Measurements from ENCODE around the gene ILF2. TPM values are rescaled to one million over a fixed set of nuclear protein-coding genes. Genes with fewer than 3 reads are reported as not detected.

The ILF2 gene
- total and polyA plus RNA-seq, 2 of the 13 experiments (the other 11 are each of a cell fraction or from before 2014, with no cell fraction given): 292 to 366 TPM

DNA sequence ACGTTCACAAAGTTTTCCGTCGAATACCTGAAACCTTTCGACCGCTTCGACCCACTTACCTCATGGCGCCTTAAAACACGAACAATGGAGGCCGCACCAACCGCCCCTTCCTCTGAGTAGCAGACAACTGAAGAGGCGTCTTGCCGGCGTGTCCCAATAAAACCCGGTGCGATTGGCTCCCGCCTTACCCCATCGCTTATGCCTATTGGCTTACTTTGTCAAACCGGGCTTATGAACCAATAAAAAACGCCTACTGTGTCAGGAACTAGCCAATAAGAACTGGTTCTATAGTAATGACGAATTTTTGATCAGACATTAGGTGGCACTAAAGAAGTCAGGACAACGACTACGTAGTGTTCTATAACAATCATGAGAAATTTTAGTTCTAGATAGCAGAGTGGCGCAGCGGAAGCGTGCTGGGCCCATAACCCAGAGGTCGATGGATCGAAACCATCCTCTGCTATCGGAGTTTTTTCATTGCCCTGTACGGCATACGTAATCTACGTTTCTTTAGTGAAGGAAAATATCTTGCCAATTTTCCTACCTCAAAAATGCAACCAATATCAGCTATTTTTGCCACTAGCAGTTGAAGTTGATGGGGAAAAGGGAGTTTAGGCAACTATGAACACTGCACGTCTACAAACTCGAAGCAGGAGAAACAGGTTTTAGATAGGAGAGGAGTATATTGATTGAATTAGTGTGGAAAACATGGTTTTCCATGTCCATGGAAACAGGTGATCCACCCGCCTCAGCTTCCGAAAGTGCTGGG lies at the start of gene ILF2 (continued):
- TF ChIP-seq, protein P1, sequence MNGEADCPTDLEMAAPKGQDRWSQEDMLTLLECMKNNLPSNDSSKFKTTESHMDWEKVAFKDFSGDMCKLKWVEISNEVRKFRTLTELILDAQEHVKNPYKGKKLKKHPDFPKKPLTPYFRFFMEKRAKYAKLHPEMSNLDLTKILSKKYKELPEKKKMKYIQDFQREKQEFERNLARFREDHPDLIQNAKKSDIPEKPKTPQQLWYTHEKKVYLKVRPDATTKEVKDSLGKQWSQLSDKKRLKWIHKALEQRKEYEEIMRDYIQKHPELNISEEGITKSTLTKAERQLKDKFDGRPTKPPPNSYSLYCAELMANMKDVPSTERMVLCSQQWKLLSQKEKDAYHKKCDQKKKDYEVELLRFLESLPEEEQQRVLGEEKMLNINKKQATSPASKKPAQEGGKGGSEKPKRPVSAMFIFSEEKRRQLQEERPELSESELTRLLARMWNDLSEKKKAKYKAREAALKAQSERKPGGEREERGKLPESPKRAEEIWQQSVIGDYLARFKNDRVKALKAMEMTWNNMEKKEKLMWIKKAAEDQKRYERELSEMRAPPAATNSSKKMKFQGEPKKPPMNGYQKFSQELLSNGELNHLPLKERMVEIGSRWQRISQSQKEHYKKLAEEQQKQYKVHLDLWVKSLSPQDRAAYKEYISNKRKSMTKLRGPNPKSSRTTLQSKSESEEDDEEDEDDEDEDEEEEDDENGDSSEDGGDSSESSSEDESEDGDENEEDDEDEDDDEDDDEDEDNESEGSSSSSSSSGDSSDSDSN (CRISPR knock-in tag; IDR thresholded peaks at IDR 0.05): no peak
- 0 out of 2 replicates have a peak, but pooled peaks have one; percentile 21 for TF ChIP-seq SOX13 (IDR thresholded peaks at IDR 0.05)
- TF ChIP-seq SOX13 (CRISPR knock-in tag; conservative IDR thresholded peaks at IDR 0.05 in 1 of 2, IDR thresholded peaks at IDR 0.05 in 1 of 2): peak in 1 of 2 experiments; percentile 3; a peak in 1 of 4 replicates
- TF ChIP-seq, protein P2, sequence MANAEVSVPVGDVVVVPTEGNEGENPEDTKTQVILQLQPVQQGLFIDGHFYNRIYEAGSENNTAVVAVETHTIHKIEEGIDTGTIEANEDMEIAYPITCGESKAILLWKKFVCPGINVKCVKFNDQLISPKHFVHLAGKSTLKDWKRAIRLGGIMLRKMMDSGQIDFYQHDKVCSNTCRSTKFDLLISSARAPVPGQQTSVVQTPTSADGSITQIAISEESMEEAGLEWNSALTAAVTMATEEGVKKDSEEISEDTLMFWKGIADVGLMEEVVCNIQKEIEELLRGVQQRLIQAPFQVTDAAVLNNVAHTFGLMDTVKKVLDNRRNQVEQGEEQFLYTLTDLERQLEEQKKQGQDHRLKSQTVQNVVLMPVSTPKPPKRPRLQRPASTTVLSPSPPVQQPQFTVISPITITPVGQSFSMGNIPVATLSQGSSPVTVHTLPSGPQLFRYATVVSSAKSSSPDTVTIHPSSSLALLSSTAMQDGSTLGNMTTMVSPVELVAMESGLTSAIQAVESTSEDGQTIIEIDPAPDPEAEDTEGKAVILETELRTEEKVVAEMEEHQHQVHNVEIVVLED (CRISPR knock-in tag; IDR thresholded peaks at IDR 0.05; ENCODE audit: borderline replicate concordance): peak; percentile 74
- TF ChIP-seq ZNF207 (IDR thresholded peaks at IDR 0.05; ENCODE audit: borderline replicate concordance): no peak
- no peak for TF ChIP-seq GATA4 (IDR thresholded peaks at IDR 0.05; ENCODE audit: borderline replicate concordance, low read depth)
- no peak for TF ChIP-seq HMG20B (CRISPR knock-in tag; conservative IDR thresholded peaks at IDR 0.05)
- TF ChIP-seq ZNF598 (CRISPR knock-in tag; IDR thresholded peaks at IDR 0.05; ENCODE audit: borderline replicate concordance): 0 out of 2 replicates have a peak, but pooled peaks have one; percentile 59
- peak; percentile 86; the same call in 1 of the 2 replicates for TF ChIP-seq RFXANK (CRISPR knock-in tag; IDR thresholded peaks at IDR 0.05)
- TF ChIP-seq ZNF383 (CRISPR knock-in tag; IDR thresholded peaks at IDR 0.05; ENCODE audit: borderline replicate concordance): no peak
- no peak for TF ChIP-seq CENPBD1 (CRISPR knock-in tag; IDR thresholded peaks at IDR 0.05; ENCODE audit: borderline replicate concordance, low read depth)
- no peak for TF ChIP-seq ZIK1 (CRISPR knock-in tag; IDR thresholded peaks at IDR 0.05; ENCODE audit: borderline replicate concordance, low read depth)
- TF ChIP-seq SIN3B (IDR thresholded peaks at IDR 0.05; ENCODE audit: low read length): peak; percentile 68; the same call in 1 of the 2 replicates
- TF ChIP-seq SALL1 (CRISPR knock-in tag; IDR thresholded peaks at IDR 0.05): peak; percentile 76
- TF ChIP-seq ATF7-NPFF (CRISPR knock-in tag; IDR thresholded peaks at IDR 0.05; ENCODE audit: low read depth): no peak; the same call in none of the 2 replicates
- no peak for TF ChIP-seq ZSCAN29 (CRISPR knock-in tag; conservative IDR thresholded peaks at IDR 0.05)
- TF ChIP-seq, protein P3, sequence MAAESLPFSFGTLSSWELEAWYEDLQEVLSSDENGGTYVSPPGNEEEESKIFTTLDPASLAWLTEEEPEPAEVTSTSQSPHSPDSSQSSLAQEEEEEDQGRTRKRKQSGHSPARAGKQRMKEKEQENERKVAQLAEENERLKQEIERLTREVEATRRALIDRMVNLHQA (CRISPR knock-in tag; IDR thresholded peaks at IDR 0.05): no peak
- TF ChIP-seq, protein P4, sequence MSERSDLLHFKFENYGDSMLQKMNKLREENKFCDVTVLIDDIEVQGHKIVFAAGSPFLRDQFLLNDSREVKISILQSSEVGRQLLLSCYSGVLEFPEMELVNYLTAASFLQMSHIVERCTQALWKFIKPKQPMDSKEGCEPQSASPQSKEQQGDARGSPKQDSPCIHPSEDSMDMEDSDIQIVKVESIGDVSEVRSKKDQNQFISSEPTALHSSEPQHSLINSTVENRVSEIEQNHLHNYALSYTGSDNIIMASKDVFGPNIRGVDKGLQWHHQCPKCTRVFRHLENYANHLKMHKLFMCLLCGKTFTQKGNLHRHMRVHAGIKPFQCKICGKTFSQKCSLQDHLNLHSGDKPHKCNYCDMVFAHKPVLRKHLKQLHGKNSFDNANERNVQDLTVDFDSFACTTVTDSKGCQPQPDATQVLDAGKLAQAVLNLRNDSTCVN (CRISPR knock-in tag; IDR thresholded peaks at IDR 0.05; ENCODE audit: borderline replicate concordance): 0 out of 2 replicates have a peak, but pooled peaks have one; percentile 44
- TF ChIP-seq ZNF781 (CRISPR knock-in tag; IDR thresholded peaks at IDR 0.05; ENCODE audit: borderline replicate concordance, not compliant biosample characterization): no peak
- TF ChIP-seq ZMYM4 (CRISPR knock-in tag; IDR thresholded peaks at IDR 0.05): peak; percentile 90
- peak; percentile 21; the same call in 1 of the 2 replicates for TF ChIP-seq ZNF772 (CRISPR knock-in tag; IDR thresholded peaks at IDR 0.05)
- no peak for TF ChIP-seq XBP1 (CRISPR knock-in tag; IDR thresholded peaks at IDR 0.05)
- TF ChIP-seq ZBTB21 (CRISPR knock-in tag; IDR thresholded peaks at IDR 0.05): peak; percentile 47; the same call in 1 of the 2 replicates
